B cell (primary cell): Measurements from ENCODE around the gene WBP1L. TPM values are rescaled to one million over a fixed set of nuclear protein-coding genes. Genes with fewer than 3 reads are reported as not detected.

ENCODE experiments used
- ATAC-seq: fragments of 200-7000 bp; cut with Tn5 transposase; one replicate; pipeline ENCODE4 v1.10.0; 2021; ENCODE audit warnings: low read depth, mild to moderate bottlenecking, moderate number of reproducible peaks, moderate library complexity
- CTCF ChIA-PET: fragments of 350-600 bp; sonication (Branson Sonifier 250); formaldehyde crosslinking; loops from one replicate; lab custom pipeline; 2021; ENCODE audit warnings: antibody characterized with exemption, inconsistent platforms; lab: Charles Lee
- POLR2A ChIA-PET: fragments of 350-600 bp; sonication (Branson Sonifier 250); formaldehyde crosslinking; loops from one replicate; lab custom pipeline; 2021; ENCODE audit warnings: antibody characterized with exemption; lab: Charles Lee
- DNase-seq: peaks from one replicate; pipeline ENCODE4 v3.0.0; 2013
- H2AFZ ChIP-seq: 2 replicates; pipeline ENCODE4 v1.6.1; 2012; ENCODE audit warnings: mild to moderate bottlenecking, low read depth, low read length; ENCODE audit not compliant: insufficient read depth, poor library complexity, severe bottlenecking
- H3K27ac ChIP-seq, 2 donors: 1 replicate in 1 of 2; 2 replicates in 1 of 2; pipeline ENCODE4 v1.5.1; 2012 to 2013; ENCODE audit warnings: low read length in 2 of 2, mild to moderate bottlenecking in 2 of 2, moderate library complexity in 1 of 2
- H3K27me3 ChIP-seq, 4 experiments: fragments of 200-600 bp in 1 of 4; sonication (generic) in 1 of 4; replicated peaks in 1 of 4; 1 replicate in 2 of 4; 2 replicates in 2 of 4; pipeline versions ENCODE4 v1.6.1 to v1.7.0; 2013 to 2016; ENCODE audit warnings: low read length in 3 of 4, mild to moderate bottlenecking in 2 of 4, mixed read lengths in 1 of 4, moderate library complexity in 1 of 4; ENCODE audit not compliant: insufficient read depth in 4 of 4, control insufficient read depth in 3 of 4; ENCODE audit errors: control extremely low read depth in 1 of 4
- H3K36me3 ChIP-seq, 2 experiments: replicated peaks in 1 of 2; 1 replicate in 1 of 2; 2 replicates in 1 of 2; pipeline versions ENCODE4 v1.6.1 to v1.7.1; 2013; ENCODE audit warnings: low read length in 1 of 2; ENCODE audit not compliant: insufficient read depth in 2 of 2, control insufficient read depth in 1 of 2; ENCODE audit errors: control extremely low read depth in 1 of 2, extremely low read depth in 1 of 2
- H3K4me1 ChIP-seq, 2 donors: fragments of 200-600 bp in 1 of 2; sonication (generic) in 1 of 2; 1 replicate in 1 of 2; 2 replicates in 1 of 2; pipeline versions ENCODE4 v1.5.1 to v1.6.1; 2013 to 2017; ENCODE audit warnings: low read length in 2 of 2; ENCODE audit not compliant: control insufficient read depth in 2 of 2, insufficient read depth in 2 of 2
- H3K4me2 ChIP-seq: replicated peaks from 2 replicates; pipeline ENCODE3; 2012; ENCODE audit warnings: mild to moderate bottlenecking, low read depth, low read length; ENCODE audit not compliant: poor library complexity, severe bottlenecking
- H3K4me3 ChIP-seq, 5 experiments: fragments of 200-600 bp in 1 of 5; sonication (generic) in 1 of 5; 1 replicate in 3 of 5; 2 replicates in 2 of 5; pipeline versions ENCODE4 v1.5.1 to v1.7.0; 2011 to 2016; ENCODE audit warnings: low read length in 4 of 5, mild to moderate bottlenecking in 4 of 5, low read depth in 2 of 5, control low read depth in 1 of 5, moderate library complexity in 1 of 5; ENCODE audit not compliant: insufficient read depth in 1 of 5; ENCODE audit errors: control extremely low read depth in 1 of 5, extremely low read depth in 1 of 5
- H3K79me2 ChIP-seq: fragments of 200-600 bp; sonication (generic); one replicate; pipeline ENCODE4 v1.6.0; 2016; ENCODE audit warnings: low read length; ENCODE audit not compliant: control insufficient read depth, insufficient read depth
- H3K9ac ChIP-seq: fragments of 200-600 bp; sonication (generic); 2 replicates; pipeline ENCODE4 v1.6.1; 2017; ENCODE audit warnings: mild to moderate bottlenecking, low read length, moderate library complexity
- H3K9me3 ChIP-seq, 3 donors: one replicate each; pipeline versions ENCODE4 v1.6.1 to v1.7.1; 2013; ENCODE audit warnings: low read length in 2 of 3; ENCODE audit not compliant: control insufficient read depth in 2 of 3, insufficient read depth in 1 of 3; ENCODE audit errors: control extremely low read depth in 1 of 3
- H4K20me1 ChIP-seq: 2 replicates; pipeline ENCODE4 v1.6.0; 2012; ENCODE audit warnings: mild to moderate bottlenecking, low read length; ENCODE audit not compliant: insufficient read depth, control insufficient read depth, poor library complexity, severe bottlenecking
- H3K27ac Mint-ChIP-seq: one replicate; pipeline ENCODE4 v1.8.0; 2021; ENCODE audit warnings: mixed read lengths
- H3K27me3 Mint-ChIP-seq: one replicate; pipeline ENCODE4 v1.8.0; 2021; ENCODE audit warnings: mixed read lengths
- H3K4me1 Mint-ChIP-seq: one replicate; pipeline ENCODE4 v1.8.0; 2021; ENCODE audit warnings: mixed read lengths
- H3K4me3 Mint-ChIP-seq: one replicate; pipeline ENCODE4 v1.8.0; 2021; ENCODE audit warnings: mixed read lengths
- H3K9me3 Mint-ChIP-seq: one replicate; pipeline ENCODE4 v1.8.0; 2022; ENCODE audit warnings: mixed read lengths; ENCODE audit not compliant: insufficient read depth
- CTCF ChIP-seq: fragments of 200-600 bp; IDR thresholded peaks from one replicate; pipeline ENCODE4 v1.8.0; 2022; ENCODE audit warnings: antibody characterized with exemption, mild to moderate bottlenecking
- EZH2 ChIP-seq: IDR thresholded peaks from 2 replicates; pipeline ENCODE4 v1.6.1; 2012; ENCODE audit warnings: borderline replicate concordance, low read depth, mild to moderate bottlenecking, moderate library complexity, low read length; ENCODE audit not compliant: insufficient read depth, poor library complexity, severe bottlenecking
- WGBS: methylation state at CpG from one replicate; pipeline ENCODE4 v1.1.5; 2013; ENCODE audit warnings: missing lambda C conversion rate; ENCODE audit not compliant: insufficient coverage; 5-methylcytosine and 5-hydroxymethylcytosine counted together
- intact Hi-C: fragments of 100-400 bp; cut with micrococcal nuclease; formaldehyde crosslinking; loops from one replicate; pipeline ENCODE4 v1.10.0; 2022
- polyA plus RNA-seq: library from polyadenylated mRNA; depleted of rRNA; stranded (reverse); fragments of >200 nt; gene quantifications from 2 replicates; pipeline ENCODE4 v1.2.3, GENCODE V29; 2012
- total RNA-seq, 2 donors: library from RNA; stranded (reverse); fragments of 120-200 nt in 1 of 2; gene quantifications; 1 replicate in 1 of 2; 2 replicates in 1 of 2; pipeline versions ENCODE4 v1.2.3 to v1.2.4, GENCODE V29; 2013 to 2022

WBP1L gene
- total and polyA plus RNA-seq, 2 donors (not counting 1 experiment from before 2014, with no cell fraction given), result 14.3 to 43.2 TPM

- TF ChIP-seq CTCF, result no peak
- no peak for TF ChIP-seq EZH2
- H3K9ac ChIP-seq, result no peak overlapping the region
- no CpG with 5 or more reads among the region's 3 CpGs for WGBS
- H2AFZ ChIP-seq, result no peak overlapping the region
- CTCF ChIA-PET, result interaction anchor here (0.8 kb wide), 1 partner anchor 22 kb away, joined by 3 read pairs; no protein-coding TSS in a partner anchor
- intact Hi-C loops, result no loop called here
- ATAC-seq (no peak), DNase-seq (no peak)
- no peak overlapping the region for H3K4me2 ChIP-seq
- no peaks in the 10 kb centered on the region for H3K27me3 Mint-ChIP-seq
- peaks cover 0 to 8% of the 10 kb centered on the region in 2 donors for H3K4me1 ChIP-seq
- POLR2A ChIA-PET, result no interaction called here
- H3K9me3 ChIP-seq, result no peaks in the 10 kb centered on the region
- no peak overlapping the region for H3K27ac Mint-ChIP-seq
- H3K4me3 Mint-ChIP-seq, result no peak overlapping the region
- no peak overlapping the region for H3K4me3 ChIP-seq
- H3K36me3 ChIP-seq, result peaks cover 0 to 8% of the 10 kb centered on the region in 2 experiments
- peaks cover 6% of the 10 kb centered on the region for H3K79me2 ChIP-seq
- H3K9me3 Mint-ChIP-seq, result no peaks in the 10 kb centered on the region
- H3K27me3 ChIP-seq, result no peaks in the 10 kb centered on the region
- no peak overlapping the region for H3K27ac ChIP-seq
- no peaks in the 10 kb centered on the region for H4K20me1 ChIP-seq
- peaks cover 12% of the 10 kb centered on the region for H3K4me1 Mint-ChIP-seq
Observed at GRCh38 chr10:102856758-102857424, 113.1 kb downstream of the WBP1L start.

- Histone ChIP-seq H3K9me3 (no peaks in the 10 kb centered on the region), H2AFZ (no peak overlapping the region), H3K27ac (no peak overlapping the region), H4K20me1 (no peaks in the 10 kb centered on the region), H3K4me3 (no peak overlapping the region), H3K4me1 (no peaks in the 10 kb centered on the region), H3K36me3 (peaks cover 4 to 21% of the 10 kb centered on the region in 2 experiments), H3K9ac (no peak overlapping the region), H3K27me3 (no peaks in the 10 kb centered on the region), H3K79me2 (peaks cover 6% of the 10 kb centered on the region), H3K4me2 (no peak overlapping the region)
- intact Hi-C loops, result no loop called here
- DNase-seq (no peak), ATAC-seq (no peak)
- ChIA-PET CTCF (no interaction called here), POLR2A (interaction anchor here (0.7 kb wide), 1 partner anchor 84 kb away, joined by 4 read pairs; no protein-coding TSS in a partner anchor)
- no peak for TF ChIP-seq EZH2
- TF ChIP-seq CTCF, result no peak
- Mint-ChIP-seq H3K4me1 (peaks cover 8% of the 10 kb centered on the region), H3K27me3 (no peaks in the 10 kb centered on the region), H3K9me3 (no peaks in the 10 kb centered on the region), H3K27ac (no peak overlapping the region), H3K4me3 (no peak overlapping the region)
- 100% methylated on average over 1 of the region's 2 CpGs for WGBS
Observed at GRCh38 chr10:102859911-102860310, 116.2 kb downstream of the WBP1L start.
